A172 (cell line): ENCODE results near the gene MAP4K2. TPM values are rescaled to one million over a fixed set of nuclear protein-coding genes. Genes with fewer than 3 reads are reported as not detected.

Experiments
- DNase-seq: peaks from one replicate; pipeline ENCODE4 v3.0.0-alpha.2; 2015; ENCODE audit warnings: low spot score
- total RNA-seq: library from RNA; depleted of rRNA; stranded (reverse); fragments of >200 nt; shearing (Covaris generic); gene quantifications from 2 replicates; pipeline ENCODE4 v1.2.3, GENCODE V29; 2014; rRNA removed

The MAP4K2 gene
- total RNA-seq, 1 experiment from 2014 or later, result 40.5 TPM

- no peak for DNase-seq
These were observed 61.5 kb downstream of the MAP4K2 start for GRCh38 chr11:64741375-64742086.

- no peak for DNase-seq
These were observed 63.1 kb downstream of the MAP4K2 start for GRCh38 chr11:64739871-64740270.

GRCh38 chr11:64736654-64737053 is 66.4 kb downstream of the MAP4K2 start:
- no peak for DNase-seq

GRCh38 chr11:64735725-64736259 is 67.2 kb downstream of the MAP4K2 start:
- no peak for DNase-seq

Other genes starting within 250 kb of the MAP4K2 start
- gene SLC22A11, start 247.3 kb downstream of the MAP4K2 start, total RNA-seq, result 4.7 TPM in 1 of 2 replicates, not detected in the other
- gene SLC22A12, start 212.0 kb downstream of the MAP4K2 start, total RNA-seq, result not detected in 2 replicates
- 0.05 and 0.14 TPM in 2 replicates for gene NRXN2, start 80.0 kb downstream of the MAP4K2 start, total RNA-seq
- 0.07 and 2.1 TPM in 2 replicates for gene RASGRP2, start 59.1 kb downstream of the MAP4K2 start, total RNA-seq
- 0.12 TPM in 1 of 2 replicates, not detected in the other for gene PYGM, start 43.2 kb downstream of the MAP4K2 start, total RNA-seq
- gene SF1, start 24.7 kb downstream of the MAP4K2 start, total RNA-seq, result 61.8 and 149 TPM in 2 replicates
- gene MEN1, start 7.3 kb upstream of the MAP4K2 start, total RNA-seq, result 14.3 and 15.0 TPM in 2 replicates
- gene CDC42BPG, start 41.4 kb upstream of the MAP4K2 start, total RNA-seq, result 3.7 and 4.1 TPM in 2 replicates
- gene EHD1, start 75.4 kb upstream of the MAP4K2 start, total RNA-seq, result 81.4 and 117 TPM in 2 replicates
- 10.7 and 15.1 TPM in 2 replicates for gene ATG2A, start 114.0 kb upstream of the MAP4K2 start, total RNA-seq
- 18.4 and 19.6 TPM in 2 replicates for gene PPP2R5B, start 121.5 kb upstream of the MAP4K2 start, total RNA-seq
- gene GPHA2, start 132.7 kb upstream of the MAP4K2 start, total RNA-seq, result not detected in 2 replicates
- not detected in 2 replicates for gene MAJIN, start 168.9 kb upstream of the MAP4K2 start, total RNA-seq
- 0.50 and 0.59 TPM in 2 replicates for gene BATF2, start 193.8 kb upstream of the MAP4K2 start, total RNA-seq
- gene ARL2, start 210.9 kb upstream of the MAP4K2 start, total RNA-seq, result 170 and 196 TPM in 2 replicates
- 13.4 and 31.2 TPM in 2 replicates for gene SNX15, start 224.2 kb upstream of the MAP4K2 start, total RNA-seq
- 44.0 and 52.3 TPM in 2 replicates for gene SAC3D1, start 238.0 kb upstream of the MAP4K2 start, total RNA-seq